ENCODE measurements around the gene MISP. TPM values are rescaled to one million over a fixed set of nuclear protein-coding genes. Genes with fewer than 3 reads are reported as not detected.

Gene MISP
- total and polyA plus RNA-seq, 9 of the 15 experiments (the other 6 are each of a cell fraction or from before 2014, with no cell fraction given) = 0.04 to 0.29 (median 0.05) TPM; not detected in 5

GRCh38 chr19:747432-748273, 3.3 kb upstream of the MISP start:
- H3K27ac ChIP-seq (ENCODE audit: extremely low read depth, low read depth, low read length) = no peak overlapping the region
- ATAC-seq (no peak), FAIRE-seq (no peak), DNase-seq (ENCODE audit: extremely low read depth in 1 of 4, low spot score in 3 of 4) (no peak)
- H3K79me2 ChIP-seq (ENCODE audit: control insufficient read depth, insufficient read depth, low read length) = no peaks in the 10 kb centered on the region
- H3K4me1 ChIP-seq (replicated peaks in 1 of 2; ENCODE audit: control insufficient read depth in 2 of 2, insufficient read depth in 2 of 2, low read length in 2 of 2) = peaks cover 15 to 64% of the 10 kb centered on the region in 2 experiments; a peak in 4 of 5 replicates
- no peaks in the 10 kb centered on the region for H3K36me3 ChIP-seq (ENCODE audit: control insufficient read depth, insufficient read depth, low read length)
- H3K9me1 ChIP-seq (ENCODE audit: control insufficient read depth, insufficient read depth, low read length) = no peaks in the 10 kb centered on the region
- no TSS peak for BruUV-seq (replicated peaks)
- in situ Hi-C loops (cut with MboI) (no loop called here), intact Hi-C loops (cut with micrococcal nuclease) (no loop called here)
- no peaks in the 10 kb centered on the region for H3K9me3 ChIP-seq (replicated peaks; ENCODE audit: control insufficient read depth, insufficient read depth, low read depth, low read length)
- WGBS (ENCODE audit: insufficient coverage, low coverage, missing lambda C conversion rate) = 68% methylated on average over 21 of the region's 28 CpGs
- no peak overlapping the region for H3K4me2 ChIP-seq (ENCODE audit: insufficient read depth, low read length)
- no peak for TF ChIP-seq ZNF3 (CRISPR knock-in tag; IDR thresholded peaks at IDR 0.05)
- peak; percentile 49; the same call in 1 of the 2 replicates for TF ChIP-seq ZBTB33 (CRISPR knock-in tag; IDR thresholded peaks at IDR 0.05)
- peak; percentile 24; the same call in 1 of the 2 replicates for TF ChIP-seq CBX1 (IDR thresholded peaks at IDR 0.05; ENCODE audit: low read depth)
- ChIA-PET POLR2A (no interaction called here), CTCF (ENCODE audit: low intra/inter-chr PET ratio) (no interaction called here)
- H4K20me1 ChIP-seq (replicated peaks; ENCODE audit: control insufficient read depth, insufficient read depth, low read length) = no peaks in the 10 kb centered on the region
- peak overlapping the region; percentile 19; the same call in 1 of the 2 replicates for H2AFZ ChIP-seq (ENCODE audit: low read depth, low read length)
- H3K9ac ChIP-seq (ENCODE audit: insufficient read depth in 1 of 2, low read depth in 2 of 2, low read length in 2 of 2) = peak overlapping the region; percentile 34 to 36; a peak in 3 of 4 replicates
- no peaks in the 10 kb centered on the region for H3K27me3 ChIP-seq (ENCODE audit: control insufficient read depth in 2 of 2, insufficient read depth in 2 of 2, low read length in 2 of 2)
- no peak overlapping the region for H3K4me3 ChIP-seq
